ENCODE results near the gene PDZRN3. TPM values are rescaled to one million over a fixed set of nuclear protein-coding genes. Genes with fewer than 3 reads are reported as not detected.
A peak's percentile ranks its signal among the peaks of the same experiment; 100 is the strongest.

PDZRN3 gene
- total RNA-seq, 1 donor from 2014 or later = 28.7 TPM

DNA sequence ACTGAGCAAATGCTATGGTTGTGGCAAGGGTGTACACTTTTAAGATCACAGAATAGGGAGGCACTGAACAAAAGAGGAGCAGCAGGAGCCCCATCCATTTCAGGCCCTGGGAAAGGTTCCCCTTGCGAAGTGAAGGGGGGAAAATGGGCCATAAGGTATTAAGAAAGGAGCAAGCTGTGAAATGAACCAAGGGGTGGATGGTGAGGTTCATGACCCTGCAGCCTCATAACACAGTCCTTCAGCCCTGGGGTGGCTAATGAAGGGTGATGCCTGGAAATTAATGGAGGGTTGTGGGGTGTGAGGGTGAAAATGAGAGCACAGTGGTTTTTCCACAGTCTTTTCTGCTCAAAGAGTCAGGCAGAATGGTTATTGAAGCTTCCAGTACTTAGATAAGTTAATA is 150.1 kb downstream of the PDZRN3 start:
- peaks cover 34% of the 10 kb centered on the region for H3K4me1 Mint-ChIP-seq (ENCODE audit: low read depth)
- no peak for DNase-seq (ENCODE audit: low spot score, unreplicated experiment)
- peaks cover 5% of the 10 kb centered on the region for H3K9me3 Mint-ChIP-seq (ENCODE audit: low read depth)
- peaks cover 3% of the 10 kb centered on the region for H3K36me3 Mint-ChIP-seq (ENCODE audit: insufficient read depth)
- no peak overlapping the region for H3K27ac Mint-ChIP-seq
- TF ChIP-seq, protein P1, sequence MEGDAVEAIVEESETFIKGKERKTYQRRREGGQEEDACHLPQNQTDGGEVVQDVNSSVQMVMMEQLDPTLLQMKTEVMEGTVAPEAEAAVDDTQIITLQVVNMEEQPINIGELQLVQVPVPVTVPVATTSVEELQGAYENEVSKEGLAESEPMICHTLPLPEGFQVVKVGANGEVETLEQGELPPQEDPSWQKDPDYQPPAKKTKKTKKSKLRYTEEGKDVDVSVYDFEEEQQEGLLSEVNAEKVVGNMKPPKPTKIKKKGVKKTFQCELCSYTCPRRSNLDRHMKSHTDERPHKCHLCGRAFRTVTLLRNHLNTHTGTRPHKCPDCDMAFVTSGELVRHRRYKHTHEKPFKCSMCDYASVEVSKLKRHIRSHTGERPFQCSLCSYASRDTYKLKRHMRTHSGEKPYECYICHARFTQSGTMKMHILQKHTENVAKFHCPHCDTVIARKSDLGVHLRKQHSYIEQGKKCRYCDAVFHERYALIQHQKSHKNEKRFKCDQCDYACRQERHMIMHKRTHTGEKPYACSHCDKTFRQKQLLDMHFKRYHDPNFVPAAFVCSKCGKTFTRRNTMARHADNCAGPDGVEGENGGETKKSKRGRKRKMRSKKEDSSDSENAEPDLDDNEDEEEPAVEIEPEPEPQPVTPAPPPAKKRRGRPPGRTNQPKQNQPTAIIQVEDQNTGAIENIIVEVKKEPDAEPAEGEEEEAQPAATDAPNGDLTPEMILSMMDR (IDR thresholded peaks at IDR 0.05; ENCODE audit: unreplicated experiment) = no peak
- no peak overlapping the region for H3K4me3 Mint-ChIP-seq (ENCODE audit: low read depth)
- no peaks in the 10 kb centered on the region for H3K27me3 Mint-ChIP-seq

GRCh38 chr3:73473898-73474416 is 150.8 kb downstream of the PDZRN3 start:
- Mint-ChIP-seq H3K27ac (no peak overlapping the region), H3K9me3 (ENCODE audit: low read depth) (peaks cover 5% of the 10 kb centered on the region), H3K27me3 (no peaks in the 10 kb centered on the region), H3K4me3 (ENCODE audit: low read depth) (no peak overlapping the region), H3K36me3 (ENCODE audit: insufficient read depth) (peaks cover 3% of the 10 kb centered on the region), H3K4me1 (ENCODE audit: low read depth) (peaks cover 34% of the 10 kb centered on the region)
- no peak for DNase-seq (ENCODE audit: low spot score, unreplicated experiment)
- TF ChIP-seq, protein P1 (IDR thresholded peaks at IDR 0.05; ENCODE audit: unreplicated experiment) = no peak

DNA sequence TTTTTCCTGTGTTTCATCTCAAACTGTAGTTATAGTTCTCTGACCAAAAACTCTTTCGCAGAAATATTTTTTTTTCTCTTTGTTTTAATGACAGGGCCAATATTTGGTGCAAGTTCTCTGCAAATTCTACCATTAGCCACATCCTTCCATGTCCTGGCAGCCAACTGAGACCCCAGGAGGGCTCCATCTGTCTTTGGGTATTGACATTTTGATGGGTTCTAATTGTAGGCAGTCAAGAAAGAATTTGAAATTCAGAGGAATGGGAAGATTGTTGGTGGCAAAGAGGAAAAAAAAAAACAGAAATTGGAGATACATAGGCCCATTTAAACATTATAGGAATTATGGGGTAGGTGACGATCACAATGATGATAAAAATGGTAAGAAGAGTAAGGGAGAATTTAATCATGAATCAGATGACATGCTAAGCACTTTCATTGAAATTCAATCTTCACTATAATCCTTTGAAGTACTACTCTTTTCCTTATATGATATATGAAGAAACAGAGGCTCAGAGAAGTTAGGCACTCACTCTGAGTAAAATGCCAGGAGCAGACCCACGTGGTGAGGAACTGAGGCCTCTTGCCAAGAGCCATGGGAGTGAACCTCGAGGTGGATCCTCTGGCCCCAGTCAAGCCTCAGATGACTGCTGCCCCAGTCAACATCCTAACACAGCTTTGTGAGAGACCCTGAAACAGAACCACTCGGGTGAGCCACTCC is 151.4 kb downstream of the PDZRN3 start:
- no peak for DNase-seq (ENCODE audit: low spot score, unreplicated experiment)
- Mint-ChIP-seq H3K36me3 (ENCODE audit: insufficient read depth) (peaks cover 3% of the 10 kb centered on the region), H3K27ac (peak overlapping the region; percentile 4), H3K27me3 (no peaks in the 10 kb centered on the region), H3K9me3 (ENCODE audit: low read depth) (peaks cover 5% of the 10 kb centered on the region), H3K4me3 (ENCODE audit: low read depth) (peak overlapping the region; percentile 3), H3K4me1 (ENCODE audit: low read depth) (peaks cover 35% of the 10 kb centered on the region)
- TF ChIP-seq, protein P1 (IDR thresholded peaks at IDR 0.05; ENCODE audit: unreplicated experiment) = no peak

GRCh38 chr3:73471986-73472787 is 152.6 kb downstream of the PDZRN3 start:
- TF ChIP-seq, protein P1 (IDR thresholded peaks at IDR 0.05; ENCODE audit: unreplicated experiment) = no peak
- Mint-ChIP-seq H3K4me3 (ENCODE audit: low read depth) (no peak overlapping the region), H3K9me3 (ENCODE audit: low read depth) (no peaks in the 10 kb centered on the region)

GRCh38 chr3:73470860-73471259 is 153.9 kb downstream of the PDZRN3 start:
- TF ChIP-seq, protein P1 (IDR thresholded peaks at IDR 0.05; ENCODE audit: unreplicated experiment) = no peak
- Mint-ChIP-seq H3K27ac (no peak overlapping the region), H3K27me3 (no peaks in the 10 kb centered on the region), H3K9me3 (ENCODE audit: low read depth) (no peaks in the 10 kb centered on the region), H3K36me3 (ENCODE audit: insufficient read depth) (no peaks in the 10 kb centered on the region), H3K4me1 (ENCODE audit: low read depth) (peaks cover 50% of the 10 kb centered on the region), H3K4me3 (ENCODE audit: low read depth) (no peak overlapping the region)
- no peak for DNase-seq (ENCODE audit: low spot score, unreplicated experiment)

More at GRCh38 chr3:73471986-73472787, 152.6 kb downstream of the PDZRN3 start:
- Mint-ChIP-seq H3K36me3 (ENCODE audit: insufficient read depth) (peaks cover 1% of the 10 kb centered on the region), H3K27ac (peak overlapping the region; percentile 29), H3K27me3 (no peaks in the 10 kb centered on the region), H3K4me1 (ENCODE audit: low read depth) (peaks cover 42% of the 10 kb centered on the region)
- no peak for DNase-seq (ENCODE audit: low spot score, unreplicated experiment)

Measured in progenitor cell of endocrine pancreas (in vitro differentiated cells).